ENCODE data around the gene CACNG3.

CACNG3 gene

GRCh38 chr16:24319126-24319814 is 63.1 kb downstream of the CACNG3 start:
- TF ChIP-seq CTCF (IDR thresholded peaks at IDR 0.05; ENCODE audit: insufficient read depth, low read depth, low read length, missing control alignments) = no peak
- no peak for DNase-seq (ENCODE audit: low read depth)
- no peak overlapping the region for H3K4me3 ChIP-seq (ENCODE audit: low read depth, low read length)

GRCh38 chr16:24322106-24322505 is 66.0 kb downstream of the CACNG3 start:
- DNase-seq (ENCODE audit: low read depth) = no peak
- TF ChIP-seq CTCF (IDR thresholded peaks at IDR 0.05; ENCODE audit: insufficient read depth, low read depth, low read length, missing control alignments) = no peak
- H3K4me3 ChIP-seq (ENCODE audit: low read depth, low read length) = no peak overlapping the region

- TF ChIP-seq CTCF (IDR thresholded peaks at IDR 0.05; ENCODE audit: insufficient read depth, low read depth, low read length, missing control alignments) = no peak
- H3K4me3 ChIP-seq (ENCODE audit: low read depth, low read length) = no peak overlapping the region
- DNase-seq (ENCODE audit: low read depth) = no peak
These were observed 68.3 kb downstream of the CACNG3 start for GRCh38 chr16:24324421-24324820.

GRCh38 chr16:24328835-24329452 is 72.8 kb downstream of the CACNG3 start:
- TF ChIP-seq CTCF (IDR thresholded peaks at IDR 0.05; ENCODE audit: insufficient read depth, low read depth, low read length, missing control alignments) = no peak
- no peak for DNase-seq (ENCODE audit: low read depth)
- H3K4me3 ChIP-seq (ENCODE audit: low read depth, low read length) = no peak overlapping the region

GRCh38 chr16:24332178-24332577 is 76.0 kb downstream of the CACNG3 start:
- TF ChIP-seq CTCF (IDR thresholded peaks at IDR 0.05; ENCODE audit: insufficient read depth, low read depth, low read length, missing control alignments) = no peak
- H3K4me3 ChIP-seq (ENCODE audit: low read depth, low read length) = no peak overlapping the region
- DNase-seq (ENCODE audit: low read depth) = no peak

GRCh38 chr16:24332582-24333090 is 76.5 kb downstream of the CACNG3 start:
- no peak overlapping the region for H3K4me3 ChIP-seq (ENCODE audit: low read depth, low read length)
- TF ChIP-seq CTCF (IDR thresholded peaks at IDR 0.05; ENCODE audit: insufficient read depth, low read depth, low read length, missing control alignments) = no peak

More at GRCh38 chr16:24332582-24333090, 76.5 kb downstream of the CACNG3 start:
- DNase-seq (ENCODE audit: low read depth) = no peak
